ENCODE results near the gene VKORC1. TPM values are rescaled to one million over a fixed set of nuclear protein-coding genes. Genes with fewer than 3 reads are reported as not detected.

Gene VKORC1
- total and polyA plus RNA-seq, 2 of the 8 experiments (the other 6 are each of a cell fraction or from before 2014, with no cell fraction given), result 84.1 to 483 TPM

GRCh38 chr16:31117384-31118222 lies 23.0 kb upstream of the VKORC1 start, which contains the start of gene KAT8 (continued):
- TF ChIP-seq RNF2 (IDR thresholded peaks at IDR 0.05; ENCODE audit: borderline replicate concordance, low read depth, low read length, missing control alignments, poor library complexity, severe bottlenecking), result no peak
- TF ChIP-seq HDAC6 (IDR thresholded peaks at IDR 0.05; ENCODE audit: low read depth, low read length), result no peak
- TF ChIP-seq KDM5A (IDR thresholded peaks at IDR 0.05; ENCODE audit: low read length), result peak; percentile 94
- TF ChIP-seq YY1 (IDR thresholded peaks at IDR 0.05; ENCODE audit: low read depth, low read length), result peak; percentile 92
- no peak for TF ChIP-seq RXRA (IDR thresholded peaks at IDR 0.05; ENCODE audit: insufficient read depth, low read depth, low read length)
- 0 out of 4 replicates have a peak, but pooled peaks of 1 of the 2 experiments have one; percentile 36 for TF ChIP-seq HDAC2 (IDR thresholded peaks at IDR 0.05; ENCODE audit: borderline replicate concordance in 1 of 2, low read depth in 2 of 2, low read length in 2 of 2)
- TF ChIP-seq KDM4A (IDR thresholded peaks at IDR 0.05; ENCODE audit: low read depth, low read length, severe bottlenecking), result peak; percentile 43
- peak; percentile 62 to 95 for TF ChIP-seq POLR2A (IDR thresholded peaks at IDR 0.05; ENCODE audit: control extremely low read depth in 1 of 2, low read depth in 2 of 2, low read length in 2 of 2)
- TF ChIP-seq RAD21 (IDR thresholded peaks at IDR 0.05 in 1 of 2, conservative IDR thresholded peaks at IDR 0.05 in 1 of 2; ENCODE audit: low read depth in 2 of 2, low read length in 2 of 2), result peak in 1 of 2 experiments; percentile 13; a peak in 1 of 4 replicates
- TF ChIP-seq CBX8 (IDR thresholded peaks at IDR 0.05; ENCODE audit: borderline replicate concordance, low read depth, low read length), result no peak
- peak; percentile 88 for TF ChIP-seq TBP (IDR thresholded peaks at IDR 0.05; ENCODE audit: low read depth, low read length)
- peak; percentile 93 for TF ChIP-seq GABPA (IDR thresholded peaks at IDR 0.05; ENCODE audit: borderline replicate concordance, insufficient read depth, low read length)
- peak; percentile 92 for TF ChIP-seq POLR2AphosphoS5 (IDR thresholded peaks at IDR 0.05; ENCODE audit: low read depth, low read length)
- no peak; the same call in 1 of the 2 replicates for TF ChIP-seq SIX5 (IDR thresholded peaks at IDR 0.05; ENCODE audit: low read depth, low read length)
- TF ChIP-seq EP300 (IDR thresholded peaks at IDR 0.05; ENCODE audit: borderline replicate concordance in 1 of 2, low read depth in 2 of 2, low read length in 2 of 2), result no peak
